HepG2 (cell line): Measurements from ENCODE around the gene ANKRD37. TPM values are rescaled to one million over a fixed set of nuclear protein-coding genes. Genes with fewer than 3 reads are reported as not detected.
A peak's percentile ranks its signal among the peaks of the same experiment; 100 is the strongest.

Experiments used
- ATAC-seq: fragments of 200-7000 bp; cut with Tn5 transposase; 3 replicates; pipeline ENCODE4 v1.9.1; 2020; ENCODE audit warnings: mild to moderate bottlenecking, moderate library complexity
- BruUV-seq: library from RNA; stranded (reverse); fragments of 400-500 nt; replicated peaks from 2 replicates; lab custom pipeline; 2021; lab: Mats Ljungman, UMichigan
- CTCF ChIA-PET: fragments of 300-600 bp; formaldehyde crosslinking; extraction: SDS; loops from one replicate; lab custom pipeline; 2021; ENCODE audit warnings: low total read pairs, inconsistent platforms, low intra/inter-chr PET ratio; lab: Yijun Ruan, JAX
- POLR2A ChIA-PET: fragments of 350-600 bp; sonication (Branson Sonifier 250); formaldehyde crosslinking; loops from one replicate; lab custom pipeline; 2020; ENCODE audit warnings: antibody characterized with exemption, inconsistent platforms; lab: Yijun Ruan, JAX
- DNase-seq: peaks from one replicate; pipeline ENCODE4 v3.0.0-alpha.2; 2015; ENCODE audit warnings: low spot score
- FAIRE-seq: peaks from 3 replicates; lab custom pipeline; 2011; peaks lifted over from hg19 to GRCh38; lab: Jason Lieb, UNC
- H2AFZ ChIP-seq: one replicate; pipeline ENCODE4 v1.6.1; 2011; ENCODE audit warnings: low read length, inconsistent platforms
- H3K27ac ChIP-seq: fragments of 300-600 bp; 3 replicates; pipeline ENCODE4 v1.8.0; 2011; ENCODE audit warnings: mixed run types, mild to moderate bottlenecking, mixed read lengths, low read length, inconsistent platforms; ENCODE audit not compliant: insufficient read depth; ENCODE audit errors: extremely low read length
- H3K27me3 ChIP-seq, 2 experiments: fragments of 200-600 bp in 1 of 2; 2 replicates in 1 of 2; 3 replicates in 1 of 2; pipeline versions ENCODE4 v1.6.0 to v1.8.0; 2011; ENCODE audit warnings: low read length in 2 of 2, mild to moderate bottlenecking in 2 of 2, moderate library complexity in 2 of 2, inconsistent platforms in 1 of 2; ENCODE audit not compliant: insufficient read depth in 2 of 2, control insufficient read depth in 1 of 2
- H3K36me3 ChIP-seq, 2 experiments: fragments of 200-600 bp in 1 of 2; replicated peaks in 1 of 2; 2 replicates in 1 of 2; 3 replicates in 1 of 2; pipeline versions ENCODE4 v1.5.1 to v1.8.0; 2011; ENCODE audit warnings: low read length in 2 of 2, inconsistent platforms in 1 of 2; ENCODE audit not compliant: insufficient read depth in 2 of 2, control insufficient read depth in 1 of 2
- H3K4me1 ChIP-seq: 2 replicates; pipeline ENCODE4 v1.5.1; 2012; ENCODE audit warnings: low read length, inconsistent platforms; ENCODE audit not compliant: insufficient read depth
- H3K4me2 ChIP-seq: 2 replicates; pipeline ENCODE4 v1.6.0; 2011; ENCODE audit warnings: low read depth, low read length, inconsistent platforms
- H3K4me3 ChIP-seq, 3 experiments: fragments of 200-600 bp in 1 of 3; sonication (generic), shearing (Covaris generic) in 1 of 3; replicated peaks in 1 of 3; 2 replicates each; pipeline ENCODE4 v1.5.1; 2011 to 2016; ENCODE audit warnings: low read length in 3 of 3, inconsistent platforms in 2 of 3, low read depth in 2 of 3, mild to moderate bottlenecking in 2 of 3, control low read depth in 1 of 3, mixed read lengths in 1 of 3; ENCODE audit not compliant: insufficient read depth in 1 of 3
- H3K79me2 ChIP-seq: one replicate; pipeline ENCODE4 v1.6.1; 2011; ENCODE audit warnings: low read length, inconsistent platforms; ENCODE audit not compliant: insufficient read depth
- H3K9ac ChIP-seq: 2 replicates; pipeline ENCODE4 v1.6.0; 2011; ENCODE audit warnings: mild to moderate bottlenecking, low read depth, low read length, inconsistent platforms; ENCODE audit not compliant: insufficient read depth
- H3K9me3 ChIP-seq: 2 replicates; pipeline ENCODE4 v1.5.1; 2012; ENCODE audit warnings: mild to moderate bottlenecking, low read length
- H4K20me1 ChIP-seq: 2 replicates; pipeline ENCODE4 v1.6.0; 2011; ENCODE audit warnings: inconsistent platforms, mild to moderate bottlenecking, low read length, moderate library complexity; ENCODE audit not compliant: insufficient read depth
- ATRX ChIP-seq: sonication (generic); formaldehyde crosslinking; IDR thresholded peaks from 2 replicates; pipeline ENCODE4 v1.4.0; 2020; ENCODE audit warnings: missing genetic modification reagents, borderline replicate concordance
- CBX2 ChIP-seq, 2 experiments: fragments of 200-600 bp in 1 of 2; sonication (generic); formaldehyde crosslinking in 1 of 2; IDR thresholded peaks; 2 replicates each; pipeline versions ENCODE4 v1.7.0 to v1.8.1; 2018 to 2022; ENCODE audit warnings: low read depth in 2 of 2, low read length in 1 of 2, mild to moderate bottlenecking in 1 of 2, missing genetic modification reagents in 1 of 2
- DNMT3B ChIP-seq: conservative IDR thresholded peaks from 2 replicates; pipeline ENCODE4 v1.6.1; 2016; ENCODE audit warnings: missing biosample characterization, control low read depth
- FOXJ3 ChIP-seq: sonication (generic); formaldehyde crosslinking; IDR thresholded peaks from 2 replicates; pipeline ENCODE4 v1.4.0; 2020; ENCODE audit warnings: missing genetic modification reagents, mild to moderate bottlenecking, borderline replicate concordance
- HCFC1 ChIP-seq: fragments of 150-350 bp; IDR thresholded peaks from 2 replicates; pipeline ENCODE4 v1.6.1; 2014; ENCODE audit warnings: low read depth, low read length
- IKZF1 ChIP-seq: fragments of 450-650 bp; IDR thresholded peaks from 2 replicates; pipeline ENCODE4 v1.7.1; 2016
- IRX3 ChIP-seq: sonication (generic); formaldehyde crosslinking; IDR thresholded peaks from 2 replicates; pipeline ENCODE4 v1.8.1; 2023; ENCODE audit warnings: mild to moderate bottlenecking, low read depth, missing genetic modification reagents, borderline replicate concordance
- JUN ChIP-seq: sonication (generic); formaldehyde crosslinking; IDR thresholded peaks from 2 replicates; pipeline ENCODE4 v1.4.0; 2020; ENCODE audit warnings: mild to moderate bottlenecking, missing genetic modification reagents
- NFE2L1 ChIP-seq: sonication (generic); formaldehyde crosslinking; IDR thresholded peaks from 2 replicates; pipeline ENCODE4 v1.4.0; 2020; ENCODE audit warnings: missing genetic modification reagents, mild to moderate bottlenecking, borderline replicate concordance
- ZNF251 ChIP-seq: sonication (generic); formaldehyde crosslinking; IDR thresholded peaks from 2 replicates; pipeline ENCODE4 v1.9.0; 2021; ENCODE audit warnings: mild to moderate bottlenecking, missing genetic modification reagents
- WGBS: methylation state at CpG from one replicate; pipeline ENCODE4 v1.1.6; 2017; ENCODE audit warnings: low lambda C conversion rate; 5-methylcytosine and 5-hydroxymethylcytosine counted together
- in situ Hi-C: cut with HindIII; loops from 2 replicates; pipeline ENCODE4 v1.10.0; 2017; ENCODE audit warnings: low pct_unique_long_range_greater_than_20kb; ENCODE audit not compliant: extremely low pct_ligation_motif_present
- intact Hi-C: fragments of 100-400 bp; cut with micrococcal nuclease; formaldehyde crosslinking; loops from one replicate; pipeline ENCODE4 v1.10.0; 2022; ENCODE audit not compliant: unreplicated experiment
- polyA plus RNA-seq, 8 experiments: library from polyadenylated mRNA; depleted of rRNA in 3 of 8; stranded (reverse) in 7 of 8; unstranded in 1 of 8; fragments of >200 nt; fragmentation: Illumina TruSeq in 4 of 8; extraction: Trizol in 4 of 8; gene quantifications; 2 replicates each; pipeline versions ENCODE4 v1.2.1 to v1.2.3, GENCODE V29; 2011 to 2016; ENCODE audit warnings: low read depth in 4 of 8, missing spikeins in 1 of 8, mixed read lengths in 1 of 8; ENCODE audit not compliant: insufficient read depth in 1 of 8
- total RNA-seq, 5 experiments: library from RNA; depleted of rRNA; stranded (reverse); fragments of >200 nt; fragmentation: Illumina TruSeq; extraction: Trizol; gene quantifications; 2 replicates each; pipeline ENCODE4 v1.2.3, GENCODE V29; 2016; ENCODE audit warnings: low read depth in 1 of 5
- TF ChIP-seq, protein P1 (sequence below): sonication (generic); formaldehyde crosslinking; IDR thresholded peaks from 2 replicates; pipeline ENCODE4 v1.4.0; 2020; ENCODE audit warnings: mild to moderate bottlenecking, missing genetic modification reagents
- TF ChIP-seq, protein P2 (sequence below): sonication (generic); formaldehyde crosslinking; IDR thresholded peaks from 2 replicates; pipeline ENCODE4 v1.4.0; 2020; ENCODE audit warnings: missing genetic modification reagents, borderline replicate concordance
- TF ChIP-seq, protein P3 (sequence below): sonication (generic); formaldehyde crosslinking; IDR thresholded peaks from 2 replicates; pipeline ENCODE4 v1.8.1; 2023; ENCODE audit warnings: mild to moderate bottlenecking, missing genetic modification reagents
- TF ChIP-seq, protein P4 (sequence below): sonication (generic); formaldehyde crosslinking; IDR thresholded peaks from 2 replicates; pipeline ENCODE4 v1.4.0; 2020; ENCODE audit warnings: missing genetic modification reagents
- TF ChIP-seq, protein P5 (sequence below): sonication (generic); formaldehyde crosslinking; IDR thresholded peaks from 2 replicates; pipeline ENCODE4 v1.4.0; 2020; ENCODE audit warnings: mild to moderate bottlenecking, missing genetic modification reagents

Gene ANKRD37
- total and polyA plus RNA-seq, 2 of the 13 experiments (the other 11 are each of a cell fraction or from before 2014, with no cell fraction given), result 2.2 to 51.4 TPM

DNA sequence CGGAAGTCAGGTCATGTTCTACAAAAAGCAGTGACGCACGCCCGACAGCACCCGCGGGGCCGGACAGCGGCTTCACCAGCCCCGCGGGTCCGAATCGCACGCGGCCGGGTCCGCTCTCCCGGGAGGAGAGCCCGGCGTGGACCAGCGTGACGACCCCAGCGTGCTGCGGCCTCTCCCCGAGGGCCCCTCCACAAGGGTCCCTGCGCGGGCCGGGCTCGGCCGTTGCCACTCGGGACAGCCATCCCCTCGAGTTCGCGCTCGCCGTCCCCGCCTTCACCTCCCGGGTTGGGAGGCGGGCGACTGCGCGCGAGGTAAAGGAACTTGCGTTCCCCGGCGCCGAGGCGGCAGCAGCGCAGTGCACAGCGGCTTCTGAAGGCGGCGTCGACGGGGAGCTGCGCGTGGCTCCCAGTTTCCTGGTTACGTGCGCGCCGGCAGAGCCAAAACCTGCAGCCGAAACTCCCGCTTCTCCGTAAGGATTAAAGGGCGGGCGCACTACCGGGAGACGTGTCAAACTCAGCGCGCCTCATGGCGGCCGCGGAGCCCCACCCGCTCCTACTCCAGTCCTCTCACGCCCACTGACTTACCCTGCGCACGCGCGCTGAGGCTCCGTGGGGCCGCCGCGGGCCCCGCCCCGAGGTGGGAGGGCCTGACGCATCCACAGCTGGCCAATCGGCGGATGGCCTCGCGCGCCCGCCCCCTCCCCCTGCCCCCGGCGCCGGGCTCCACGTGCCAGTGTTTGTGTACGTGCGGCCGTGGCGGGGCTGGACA is 501 bp upstream of the ANKRD37 start:
- Histone ChIP-seq H3K79me2 (peaks cover 2% of the 10 kb centered on the region), H2AFZ (no peak overlapping the region), H3K27ac (peak overlapping the region; percentile 95), H3K9ac (peak overlapping the region; percentile 77), H3K36me3 (peaks cover 2 to 21% of the 10 kb centered on the region in 2 experiments; a peak in 3 of 5 replicates), H3K4me2 (peak overlapping the region; percentile 81), H4K20me1 (no peaks in the 10 kb centered on the region; the same call in 1 of the 2 replicates), H3K9me3 (no peaks in the 10 kb centered on the region), H3K27me3 (no peaks in the 10 kb centered on the region), H3K4me3 (peak overlapping the region; percentile 65 to 75 (median 71); a peak in 5 of 6 replicates), H3K4me1 (peaks cover 44% of the 10 kb centered on the region)
- FAIRE-seq (peak; percentile 65), ATAC-seq (peak; percentile 85), DNase-seq (peak; percentile 96)
- intact Hi-C loops, result loop anchor here (5.0 kb wide), 1 partner anchor 194 kb away; the partner anchor contains the start of gene CFAP97
- in situ Hi-C loops, result no loop called here
- BruUV-seq, result no TSS peak
- WGBS, result 0% methylated on average over 3 of the region's 98 CpGs
- CTCF ChIA-PET, result no interaction called here
- POLR2A ChIA-PET, result interaction anchor here (0.5 to 2.7 kb wide), 9 partner anchors 10 to 195 kb away, joined by 3 to 30 read pairs (median 5); partner anchors contain the start of gene UFSP2
- TF ChIP-seq IKZF1, result no peak
- TF ChIP-seq, protein P1, sequence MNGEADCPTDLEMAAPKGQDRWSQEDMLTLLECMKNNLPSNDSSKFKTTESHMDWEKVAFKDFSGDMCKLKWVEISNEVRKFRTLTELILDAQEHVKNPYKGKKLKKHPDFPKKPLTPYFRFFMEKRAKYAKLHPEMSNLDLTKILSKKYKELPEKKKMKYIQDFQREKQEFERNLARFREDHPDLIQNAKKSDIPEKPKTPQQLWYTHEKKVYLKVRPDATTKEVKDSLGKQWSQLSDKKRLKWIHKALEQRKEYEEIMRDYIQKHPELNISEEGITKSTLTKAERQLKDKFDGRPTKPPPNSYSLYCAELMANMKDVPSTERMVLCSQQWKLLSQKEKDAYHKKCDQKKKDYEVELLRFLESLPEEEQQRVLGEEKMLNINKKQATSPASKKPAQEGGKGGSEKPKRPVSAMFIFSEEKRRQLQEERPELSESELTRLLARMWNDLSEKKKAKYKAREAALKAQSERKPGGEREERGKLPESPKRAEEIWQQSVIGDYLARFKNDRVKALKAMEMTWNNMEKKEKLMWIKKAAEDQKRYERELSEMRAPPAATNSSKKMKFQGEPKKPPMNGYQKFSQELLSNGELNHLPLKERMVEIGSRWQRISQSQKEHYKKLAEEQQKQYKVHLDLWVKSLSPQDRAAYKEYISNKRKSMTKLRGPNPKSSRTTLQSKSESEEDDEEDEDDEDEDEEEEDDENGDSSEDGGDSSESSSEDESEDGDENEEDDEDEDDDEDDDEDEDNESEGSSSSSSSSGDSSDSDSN, result peak; percentile 77
- TF ChIP-seq JUN (CRISPR knock-in tag), result no peak
- no peak for TF ChIP-seq CBX2 (IDR thresholded peaks at IDR 0.05; ENCODE audit: low read depth, low read length)
- no peak; the same call in 1 of the 2 replicates for TF ChIP-seq CBX2 (CRISPR knock-in tag; IDR thresholded peaks at IDR 0.05; ENCODE audit: low read depth)
- TF ChIP-seq HCFC1, result no peak
- TF ChIP-seq NFE2L1 (CRISPR knock-in tag), result peak; percentile 63; the same call in 1 of the 2 replicates
- peak; percentile 95 for TF ChIP-seq IRX3
- no peak for TF ChIP-seq DNMT3B
- no peak for TF ChIP-seq ATRX (CRISPR knock-in tag)
- TF ChIP-seq, protein P2, sequence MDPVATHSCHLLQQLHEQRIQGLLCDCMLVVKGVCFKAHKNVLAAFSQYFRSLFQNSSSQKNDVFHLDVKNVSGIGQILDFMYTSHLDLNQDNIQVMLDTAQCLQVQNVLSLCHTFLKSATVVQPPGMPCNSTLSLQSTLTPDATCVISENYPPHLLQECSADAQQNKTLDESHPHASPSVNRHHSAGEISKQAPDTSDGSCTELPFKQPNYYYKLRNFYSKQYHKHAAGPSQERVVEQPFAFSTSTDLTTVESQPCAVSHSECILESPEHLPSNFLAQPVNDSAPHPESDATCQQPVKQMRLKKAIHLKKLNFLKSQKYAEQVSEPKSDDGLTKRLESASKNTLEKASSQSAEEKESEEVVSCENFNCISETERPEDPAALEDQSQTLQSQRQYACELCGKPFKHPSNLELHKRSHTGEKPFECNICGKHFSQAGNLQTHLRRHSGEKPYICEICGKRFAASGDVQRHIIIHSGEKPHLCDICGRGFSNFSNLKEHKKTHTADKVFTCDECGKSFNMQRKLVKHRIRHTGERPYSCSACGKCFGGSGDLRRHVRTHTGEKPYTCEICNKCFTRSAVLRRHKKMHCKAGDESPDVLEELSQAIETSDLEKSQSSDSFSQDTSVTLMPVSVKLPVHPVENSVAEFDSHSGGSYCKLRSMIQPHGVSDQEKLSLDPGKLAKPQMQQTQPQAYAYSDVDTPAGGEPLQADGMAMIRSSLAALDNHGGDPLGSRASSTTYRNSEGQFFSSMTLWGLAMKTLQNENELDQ (CRISPR knock-in tag), result no peak
- TF ChIP-seq, protein P3, sequence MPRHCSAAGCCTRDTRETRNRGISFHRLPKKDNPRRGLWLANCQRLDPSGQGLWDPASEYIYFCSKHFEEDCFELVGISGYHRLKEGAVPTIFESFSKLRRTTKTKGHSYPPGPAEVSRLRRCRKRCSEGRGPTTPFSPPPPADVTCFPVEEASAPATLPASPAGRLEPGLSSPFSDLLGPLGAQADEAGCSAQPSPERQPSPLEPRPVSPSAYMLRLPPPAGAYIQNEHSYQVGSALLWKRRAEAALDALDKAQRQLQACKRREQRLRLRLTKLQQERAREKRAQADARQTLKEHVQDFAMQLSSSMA (CRISPR knock-in tag), result no peak; the same call in 1 of the 2 replicates
- TF ChIP-seq FOXJ3 (CRISPR knock-in tag), result no peak; the same call in 1 of the 2 replicates
- TF ChIP-seq, protein P4, sequence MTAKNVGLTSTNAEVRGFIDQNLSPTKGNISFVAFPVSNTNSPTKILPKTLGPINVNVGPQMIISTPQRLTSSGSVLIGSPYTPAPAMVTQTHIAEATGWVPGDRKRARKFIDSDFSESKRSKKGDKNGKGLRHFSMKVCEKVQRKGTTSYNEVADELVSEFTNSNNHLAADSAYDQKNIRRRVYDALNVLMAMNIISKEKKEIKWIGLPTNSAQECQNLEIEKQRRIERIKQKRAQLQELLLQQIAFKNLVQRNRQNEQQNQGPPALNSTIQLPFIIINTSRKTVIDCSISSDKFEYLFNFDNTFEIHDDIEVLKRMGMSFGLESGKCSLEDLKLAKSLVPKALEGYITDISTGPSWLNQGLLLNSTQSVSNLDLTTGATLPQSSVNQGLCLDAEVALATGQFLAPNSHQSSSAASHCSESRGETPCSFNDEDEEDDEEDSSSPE, result peak; percentile 98
- TF ChIP-seq, protein P5, sequence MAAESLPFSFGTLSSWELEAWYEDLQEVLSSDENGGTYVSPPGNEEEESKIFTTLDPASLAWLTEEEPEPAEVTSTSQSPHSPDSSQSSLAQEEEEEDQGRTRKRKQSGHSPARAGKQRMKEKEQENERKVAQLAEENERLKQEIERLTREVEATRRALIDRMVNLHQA (CRISPR knock-in tag), result no peak
- 0 out of 2 replicates have a peak, but pooled peaks have one; percentile 48 for TF ChIP-seq ZNF251 (CRISPR knock-in tag)
